HG03469 (cell line): Measurements from ENCODE around the gene CLEC3B.
"Not testable (repeated sequence)": the region's sequence is repeated elsewhere in the genome, so short reads cannot be mapped to it uniquely, and the experiment has no call there.

Experiments
- ATAC-seq: cut with Tn5 transposase; IDR thresholded peaks from one replicate; pipeline ENCODE4 v1.9.1; 2021; ENCODE audit warnings: mild to moderate bottlenecking, moderate library complexity, moderate number of reproducible peaks; ENCODE audit not compliant: unreplicated experiment

Gene CLEC3B

GRCh38 chr3:45064512-45065372 is 38.6 kb downstream of the CLEC3B start:
- ATAC-seq, result no peak

- ATAC-seq, result no peak
Measured at GRCh38 chr3:45065373-45065720, 39.2 kb downstream of the CLEC3B start.

- no peak for ATAC-seq
Measured at GRCh38 chr3:45066109-45066801, 40.2 kb downstream of the CLEC3B start.

- ATAC-seq, result no peak
Measured at GRCh38 chr3:45067486-45067885, 41.4 kb downstream of the CLEC3B start.

DNA sequence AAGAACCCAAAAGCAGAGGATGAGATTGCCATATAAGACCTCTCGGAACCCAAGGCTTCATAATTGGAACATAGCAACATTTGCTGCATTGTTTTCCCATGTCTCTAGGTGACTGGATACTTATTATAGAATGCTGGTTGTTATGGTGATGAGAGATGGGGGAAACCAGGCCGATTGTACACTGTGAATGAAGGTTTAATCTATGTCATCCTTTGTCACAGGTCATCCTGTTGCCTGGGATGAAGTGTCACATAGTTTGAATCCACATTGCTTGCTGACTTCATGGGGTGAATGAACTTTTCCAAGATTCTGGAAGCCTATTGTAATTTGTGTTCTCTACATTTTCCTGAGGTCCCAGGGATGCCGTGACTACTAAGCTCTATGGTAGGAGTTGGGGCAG is 41.8 kb downstream of the CLEC3B start:
- no peak for ATAC-seq

DNA sequence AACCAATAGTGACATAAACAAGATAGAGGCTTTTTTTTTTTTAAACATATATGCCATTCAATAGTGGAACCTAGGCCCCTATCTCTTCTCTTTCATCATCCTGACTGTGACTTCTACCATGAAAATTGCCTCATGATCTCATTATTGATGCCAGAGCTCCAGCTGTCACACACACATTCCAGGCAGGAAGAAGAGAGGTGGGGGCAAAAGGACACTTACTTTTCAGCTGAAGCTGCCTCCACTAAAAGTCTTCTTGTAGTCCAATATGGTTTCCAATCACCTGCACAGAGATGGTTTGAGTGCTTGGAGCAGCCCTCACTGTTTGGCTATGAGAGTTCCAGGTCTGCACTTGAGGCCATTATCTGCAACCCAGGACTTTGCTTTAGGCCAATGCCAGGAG is 45.0 kb downstream of the CLEC3B start:
- no peak for ATAC-seq

GRCh38 chr3:45075821-45076625 is 49.9 kb downstream of the CLEC3B start:
- no peak for ATAC-seq

DNA sequence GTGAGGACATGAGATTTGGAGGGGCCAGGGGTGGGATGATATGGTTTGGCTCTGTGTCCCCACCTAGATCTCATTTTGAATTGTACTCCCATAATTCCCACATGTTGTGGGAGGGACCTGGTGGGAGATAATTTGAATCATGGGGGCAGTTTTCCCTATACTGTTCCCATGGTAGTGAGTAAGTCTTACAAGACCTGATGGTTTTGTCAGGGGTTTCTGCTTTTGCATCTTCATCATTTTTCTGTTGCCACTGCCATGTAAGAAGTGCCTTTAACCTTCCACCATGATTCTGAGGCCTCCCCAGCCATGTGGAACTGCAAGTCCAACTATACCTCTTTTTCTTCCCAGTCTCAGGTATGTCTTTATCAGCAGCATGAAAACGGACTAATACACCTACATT is 52.2 kb downstream of the CLEC3B start:
- not testable (repeated sequence) for ATAC-seq

- no peak for ATAC-seq
Measured at GRCh38 chr3:45078910-45079522, 52.9 kb downstream of the CLEC3B start.

DNA sequence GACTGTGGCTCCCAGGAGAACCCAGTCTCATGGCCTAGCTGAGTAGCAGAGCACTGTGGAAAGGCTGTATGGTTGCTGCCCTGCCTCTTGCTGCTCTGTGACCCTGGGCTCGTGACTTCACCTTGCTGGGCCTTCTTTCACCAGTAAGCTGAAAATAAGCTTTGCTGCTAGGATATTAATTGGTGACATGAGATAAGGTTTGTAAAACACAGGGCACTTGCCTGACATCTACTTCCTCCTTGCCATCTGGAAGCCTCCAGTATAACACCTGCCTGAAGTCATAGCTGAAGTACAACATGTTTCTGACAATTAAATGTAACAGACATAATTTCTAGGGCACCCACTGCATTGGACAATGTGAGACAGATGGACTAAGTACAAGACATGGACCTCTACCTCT is 53.6 kb downstream of the CLEC3B start:
- no peak for ATAC-seq

DNA sequence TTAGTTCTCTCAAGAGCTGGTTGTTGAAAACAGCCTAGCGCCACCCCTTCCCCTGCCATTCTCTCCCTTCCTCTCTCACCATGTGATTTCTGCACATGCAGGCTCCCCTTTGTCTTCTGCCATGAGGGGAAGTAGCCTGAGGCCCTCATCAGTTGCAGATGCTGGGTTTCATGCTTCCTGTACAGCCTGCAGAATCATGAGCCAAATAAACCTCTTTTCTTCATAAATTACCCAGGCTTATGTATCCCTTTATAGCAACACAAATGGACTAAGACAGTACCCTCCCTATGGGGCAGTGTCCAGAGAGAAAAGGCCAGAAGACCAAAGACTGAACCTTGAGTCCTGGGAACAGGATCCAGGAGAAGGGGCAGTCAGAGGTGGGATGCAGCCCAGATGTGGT is 54.7 kb downstream of the CLEC3B start:
- ATAC-seq, result no peak

DNA sequence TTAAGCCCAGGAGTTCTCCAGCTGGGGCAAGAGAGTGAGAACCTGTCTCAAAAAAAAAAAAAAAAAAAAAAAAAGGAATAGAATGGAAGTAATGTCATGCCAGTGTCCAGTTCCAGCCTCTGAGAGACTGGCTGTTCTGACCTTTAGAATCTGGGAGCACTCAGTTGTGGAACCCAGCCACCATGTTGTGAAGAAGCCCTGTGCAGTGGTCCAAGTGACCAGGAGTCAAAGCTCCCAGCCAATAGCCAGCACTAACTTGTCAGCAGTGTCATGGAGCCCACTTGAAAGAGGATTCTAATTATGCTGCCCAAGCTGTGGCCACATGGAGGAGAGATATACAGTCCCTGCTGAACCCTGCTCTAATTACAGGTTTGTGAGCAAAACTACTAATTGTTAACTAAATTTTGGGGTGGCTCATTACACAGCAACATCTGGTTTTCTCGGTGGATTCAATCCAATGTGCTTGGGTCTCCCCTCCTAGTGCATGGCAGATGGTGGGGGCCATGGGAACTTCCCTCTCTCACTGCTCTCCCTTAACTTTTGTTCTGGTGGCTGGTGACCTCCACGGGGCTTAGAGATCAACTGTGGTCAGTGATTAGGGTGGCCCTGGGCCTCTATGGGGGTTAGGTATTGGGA is 55.5 kb downstream of the CLEC3B start:
- ATAC-seq, result no peak

DNA sequence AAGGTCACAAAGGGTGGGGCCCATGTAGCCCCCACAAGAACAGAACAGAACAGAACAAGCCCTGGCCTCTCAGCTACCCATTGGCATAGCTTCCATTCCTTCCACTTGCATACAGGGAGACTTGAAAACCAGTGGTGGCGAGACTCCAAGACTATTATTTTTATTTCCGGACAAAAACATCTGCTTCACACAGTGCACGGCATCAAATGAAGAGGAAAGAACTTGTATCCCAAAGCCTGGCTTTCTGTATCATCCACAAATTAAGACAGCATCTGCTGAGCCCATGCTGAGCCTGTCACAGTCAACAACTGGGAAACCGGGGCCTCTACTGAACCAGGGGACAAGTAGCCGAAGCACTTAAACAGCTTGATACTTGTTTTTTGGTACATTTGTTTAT is 56.0 kb downstream of the CLEC3B start:
- ATAC-seq, result no peak

DNA sequence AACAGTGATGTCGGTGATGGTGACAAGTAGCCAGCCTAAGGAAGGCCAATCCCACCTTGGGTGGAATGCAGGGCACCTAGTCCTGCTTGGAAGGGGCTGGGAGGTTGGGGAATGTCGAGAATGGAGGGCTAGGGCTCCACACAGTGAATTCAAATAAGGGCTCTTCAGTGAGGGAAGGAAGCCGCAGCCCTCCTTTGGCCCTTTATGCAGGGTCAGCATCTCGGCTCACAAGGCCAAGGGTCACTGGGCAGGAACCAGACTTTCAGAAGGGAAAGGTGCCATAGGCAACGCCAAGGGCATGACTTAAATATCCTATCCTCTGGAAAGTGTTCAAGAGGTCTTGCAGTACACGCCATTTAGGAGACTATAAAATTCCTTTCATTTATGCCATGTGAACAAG is 56.9 kb downstream of the CLEC3B start:
- ATAC-seq, result no peak

- ATAC-seq, result no peak
Measured at GRCh38 chr3:45084361-45084760, 58.3 kb downstream of the CLEC3B start.

- no peak for ATAC-seq
Measured at GRCh38 chr3:45084820-45085816, 59.0 kb downstream of the CLEC3B start.
